ENCODE results near the gene TMEM44. TPM values are rescaled to one million over a fixed set of nuclear protein-coding genes. Genes with fewer than 3 reads are reported as not detected.

TMEM44 gene
- total and polyA plus RNA-seq, 9 of the 15 experiments (the other 6 are each of a cell fraction or from before 2014, with no cell fraction given), result 0.53 to 18.1 (median 11.3) TPM

DNA sequence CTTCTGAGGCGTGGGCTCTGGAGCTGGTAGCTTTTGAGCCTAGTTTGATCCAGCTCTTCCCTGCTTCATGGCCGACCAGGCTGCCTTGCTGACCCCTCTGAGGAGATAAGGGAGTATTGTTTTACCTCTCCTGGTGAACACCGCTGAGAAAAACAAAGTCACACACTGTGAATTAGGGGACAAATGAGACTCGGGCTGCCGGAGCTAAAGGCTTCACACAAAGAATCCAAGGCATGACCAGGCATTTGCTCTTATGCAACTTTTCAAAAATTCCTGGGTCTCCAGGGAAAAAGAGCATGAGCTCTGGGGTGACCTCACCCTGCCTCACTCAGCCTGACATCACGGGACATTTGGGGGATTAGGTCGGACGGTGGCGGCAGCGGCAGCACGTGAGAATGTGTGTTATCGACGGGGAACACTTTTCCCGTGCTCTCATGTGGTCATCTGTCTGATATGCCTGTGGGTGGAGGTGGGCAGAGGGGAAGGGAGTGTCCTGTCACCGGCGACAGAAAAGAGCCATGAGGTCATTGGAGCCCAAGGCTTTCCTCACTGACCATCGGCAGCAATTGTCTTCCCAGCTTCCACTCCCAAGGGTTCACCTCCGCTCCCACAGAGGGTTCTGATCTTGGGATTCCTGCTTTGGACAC, 61.0 kb downstream of the TMEM44 start (continued):
- TF ChIP-seq, protein P1, sequence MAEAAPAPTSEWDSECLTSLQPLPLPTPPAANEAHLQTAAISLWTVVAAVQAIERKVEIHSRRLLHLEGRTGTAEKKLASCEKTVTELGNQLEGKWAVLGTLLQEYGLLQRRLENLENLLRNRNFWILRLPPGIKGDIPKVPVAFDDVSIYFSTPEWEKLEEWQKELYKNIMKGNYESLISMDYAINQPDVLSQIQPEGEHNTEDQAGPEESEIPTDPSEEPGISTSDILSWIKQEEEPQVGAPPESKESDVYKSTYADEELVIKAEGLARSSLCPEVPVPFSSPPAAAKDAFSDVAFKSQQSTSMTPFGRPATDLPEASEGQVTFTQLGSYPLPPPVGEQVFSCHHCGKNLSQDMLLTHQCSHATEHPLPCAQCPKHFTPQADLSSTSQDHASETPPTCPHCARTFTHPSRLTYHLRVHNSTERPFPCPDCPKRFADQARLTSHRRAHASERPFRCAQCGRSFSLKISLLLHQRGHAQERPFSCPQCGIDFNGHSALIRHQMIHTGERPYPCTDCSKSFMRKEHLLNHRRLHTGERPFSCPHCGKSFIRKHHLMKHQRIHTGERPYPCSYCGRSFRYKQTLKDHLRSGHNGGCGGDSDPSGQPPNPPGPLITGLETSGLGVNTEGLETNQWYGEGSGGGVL (CRISPR knock-in tag; IDR thresholded peaks at IDR 0.05), result no peak
- TF ChIP-seq YY1 (IDR thresholded peaks at IDR 0.05; ENCODE audit: borderline replicate concordance in 1 of 3, control insufficient read depth in 1 of 3, extremely low read depth in 1 of 3, insufficient read depth in 3 of 3, insufficient read length in 1 of 3, insufficient replicate concordance in 2 of 3, low read depth in 1 of 3, low read length in 2 of 3), result peak in 2 of 3 experiments; percentile 25 to 70
- no peak for TF ChIP-seq NRF1 (conservative IDR thresholded peaks at IDR 0.05 in 1 of 2, IDR thresholded peaks at IDR 0.05 in 1 of 2)
- peak in 1 of 2 experiments; percentile 85; a peak in 3 of 4 replicates for TF ChIP-seq ARNT (IDR thresholded peaks at IDR 0.05)
- TF ChIP-seq, protein P2, sequence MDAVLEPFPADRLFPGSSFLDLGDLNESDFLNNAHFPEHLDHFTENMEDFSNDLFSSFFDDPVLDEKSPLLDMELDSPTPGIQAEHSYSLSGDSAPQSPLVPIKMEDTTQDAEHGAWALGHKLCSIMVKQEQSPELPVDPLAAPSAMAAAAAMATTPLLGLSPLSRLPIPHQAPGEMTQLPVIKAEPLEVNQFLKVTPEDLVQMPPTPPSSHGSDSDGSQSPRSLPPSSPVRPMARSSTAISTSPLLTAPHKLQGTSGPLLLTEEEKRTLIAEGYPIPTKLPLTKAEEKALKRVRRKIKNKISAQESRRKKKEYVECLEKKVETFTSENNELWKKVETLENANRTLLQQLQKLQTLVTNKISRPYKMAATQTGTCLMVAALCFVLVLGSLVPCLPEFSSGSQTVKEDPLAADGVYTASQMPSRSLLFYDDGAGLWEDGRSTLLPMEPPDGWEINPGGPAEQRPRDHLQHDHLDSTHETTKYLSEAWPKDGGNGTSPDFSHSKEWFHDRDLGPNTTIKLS (IDR thresholded peaks at IDR 0.05; ENCODE audit: borderline replicate concordance, low read depth), result peak; percentile 58; the same call in 1 of the 2 replicates
- no peak for TF ChIP-seq IRF2 (CRISPR knock-in tag; IDR thresholded peaks at IDR 0.05)
- peak; percentile 73 to 85; a peak in 3 of 4 replicates for TF ChIP-seq RCOR1 (IDR thresholded peaks at IDR 0.05; ENCODE audit: borderline replicate concordance in 1 of 2, low read depth in 2 of 2, low read length in 2 of 2)
- TF ChIP-seq, protein P3, sequence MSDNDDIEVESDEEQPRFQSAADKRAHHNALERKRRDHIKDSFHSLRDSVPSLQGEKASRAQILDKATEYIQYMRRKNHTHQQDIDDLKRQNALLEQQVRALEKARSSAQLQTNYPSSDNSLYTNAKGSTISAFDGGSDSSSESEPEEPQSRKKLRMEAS (CRISPR knock-in tag; IDR thresholded peaks at IDR 0.05), result peak; percentile 95
- TF ChIP-seq TRIM28 (IDR thresholded peaks at IDR 0.05), result peak; percentile 40; the same call in 1 of the 2 replicates
- no peak for TF ChIP-seq RBM14 (IDR thresholded peaks at IDR 0.05; ENCODE audit: borderline replicate concordance, insufficient read depth, low read depth, low read length)
- TF ChIP-seq RNF2 (IDR thresholded peaks at IDR 0.05), result peak; percentile 90
- peak; percentile 29; the same call in 1 of the 2 replicates for TF ChIP-seq ZNF316 (IDR thresholded peaks at IDR 0.05)
- TF ChIP-seq ZBED1 (IDR thresholded peaks at IDR 0.05), result peak; percentile 78; the same call in 1 of the 2 replicates
- TF ChIP-seq HDAC3 (IDR thresholded peaks at IDR 0.05; ENCODE audit: borderline replicate concordance, partially characterized antibody), result peak; percentile 90
- TF ChIP-seq ETV6 (IDR thresholded peaks at IDR 0.05; ENCODE audit: borderline replicate concordance in 1 of 2, low read depth in 2 of 2, low read length in 1 of 2), result 0 out of 4 replicates have a peak, but pooled peaks of 1 of the 2 experiments have one; percentile 20
- no peak for TF ChIP-seq ETV6 (CRISPR knock-in tag; IDR thresholded peaks at IDR 0.05; ENCODE audit: borderline replicate concordance)
- TF ChIP-seq L3MBTL2 (IDR thresholded peaks at IDR 0.05), result peak; percentile 95
- peak; percentile 92 for TF ChIP-seq HDAC2 (IDR thresholded peaks at IDR 0.05)
- no peak for TF ChIP-seq ZNF764 (CRISPR knock-in tag; IDR thresholded peaks at IDR 0.05; ENCODE audit: low read depth)
